NCI-H82 treated with DMSO at 0.1 percent for 48 hours (cell line): ENCODE measurements around the gene YBX2.
"Not testable (repeated sequence)": the region's sequence is repeated elsewhere in the genome, so short reads cannot be mapped to it uniquely, and the experiment has no call there.

Experiments used
- DNase-seq: peaks from one replicate; lab custom pipeline; 2025; ENCODE audit not compliant: unreplicated experiment; lab: John Stamatoyannopoulos, UW

Gene YBX2

GRCh38 chr17:7249214-7249613 is 45.2 kb downstream of the YBX2 start:
- no peak for DNase-seq

- DNase-seq = no peak
These were observed 45.6 kb downstream of the YBX2 start for GRCh38 chr17:7248796-7249195.

- no peak for DNase-seq
These were observed 47.7 kb downstream of the YBX2 start for GRCh38 chr17:7246779-7247178.

- DNase-seq = not testable (repeated sequence)
These were observed 50.6 kb downstream of the YBX2 start for GRCh38 chr17:7243838-7244237.

- DNase-seq = no peak
These were observed 51.0 kb downstream of the YBX2 start for GRCh38 chr17:7243453-7243729.

GRCh38 chr17:7242717-7243452 is 51.6 kb downstream of the YBX2 start:
- peak; percentile 95 for DNase-seq

GRCh38 chr17:7241783-7242716 is 52.4 kb downstream of the YBX2 start, which contains the start of gene GABARAP:
Gene GABARAP (minus strand): TSS chr17:7242449. CDS start chr17:7242330, 119 bp downstream.
- DNase-seq = peak; percentile 87

- no peak for DNase-seq
These were observed 53.2 kb downstream of the YBX2 start for GRCh38 chr17:7241090-7241733.

- DNase-seq = no peak
These were observed 54.1 kb downstream of the YBX2 start for GRCh38 chr17:7240375-7240774.

- DNase-seq = peak; percentile 100
These were observed 55.1 kb downstream of the YBX2 start, which contains the start of gene PHF23 for GRCh38 chr17:7239091-7240027. Gene PHF23 (minus strand): TSS chr17:7239457. CDS start chr17:7239279, 178 bp downstream.

- DNase-seq = no peak
These were observed 55.9 kb downstream of the YBX2 start for GRCh38 chr17:7238420-7239090.
